Activated CD4-positive, alpha-beta memory T cell treated with anti-CD3 and anti-CD28 coated beads for 36 hours (primary cell): ENCODE measurements around the gene REST. TPM values are rescaled to one million over a fixed set of nuclear protein-coding genes. Genes with fewer than 3 reads are reported as not detected.
"Not testable (repeated sequence)": the region's sequence is repeated elsewhere in the genome, so short reads cannot be mapped to it uniquely, and the experiment has no call there.

ENCODE experiments used
- CTCF ChIA-PET: fragments of 350-600 bp; sonication (Branson Sonifier 250); formaldehyde crosslinking; loops from one replicate; lab custom pipeline; 2021; ENCODE audit warnings: antibody characterized with exemption, inconsistent platforms; lab: Charles Lee
- POLR2A ChIA-PET: fragments of 350-600 bp; sonication (Branson Sonifier 250); formaldehyde crosslinking; loops from one replicate; lab custom pipeline; 2021; ENCODE audit warnings: antibody characterized with exemption; lab: Charles Lee
- DNase-seq: peaks from one replicate; pipeline ENCODE4 v3.0.0-alpha.2; 2020
- H3K27ac Mint-ChIP-seq: one replicate; pipeline ENCODE4 v1.8.0; 2021; ENCODE audit warnings: mixed read lengths
- H3K27me3 Mint-ChIP-seq: one replicate; pipeline ENCODE4 v1.8.0; 2021; ENCODE audit warnings: mixed read lengths
- H3K36me3 Mint-ChIP-seq: one replicate; pipeline ENCODE4 v1.8.0; 2021; ENCODE audit warnings: mixed read lengths
- H3K4me1 Mint-ChIP-seq: one replicate; pipeline ENCODE4 v1.8.0; 2021; ENCODE audit warnings: low read depth, mixed read lengths
- H3K4me3 Mint-ChIP-seq: one replicate; pipeline ENCODE4 v1.8.0; 2021; ENCODE audit warnings: mild to moderate bottlenecking, mixed read lengths
- H3K9me3 Mint-ChIP-seq: one replicate; pipeline ENCODE4 v1.8.0; 2021; ENCODE audit warnings: mixed read lengths
- intact Hi-C: fragments of 100-400 bp; cut with micrococcal nuclease; formaldehyde crosslinking; loops from one replicate; pipeline ENCODE4 v1.15.1; 2023
- total RNA-seq, 2 experiments: library from RNA; stranded (reverse); gene quantifications; one replicate each; pipeline ENCODE4 v1.2.3, GENCODE V29; 2021

The REST gene
- total RNA-seq, 2 experiments from 2014 or later = 46.1 to 47.0 TPM

- DNase-seq = no peak
- no peaks in the 10 kb centered on the region for H3K9me3 Mint-ChIP-seq
- peaks cover 61% of the 10 kb centered on the region for H3K4me1 Mint-ChIP-seq
- ChIA-PET CTCF (no interaction called here), POLR2A (interaction anchor here (1.2 kb wide), 1 partner anchor 64 kb away, joined by 3 read pairs; the partner anchor contains the start of gene POLR2B)
- peak overlapping the region; percentile 28 for H3K27ac Mint-ChIP-seq
- no peak overlapping the region for H3K4me3 Mint-ChIP-seq
- peaks cover 21% of the 10 kb centered on the region for H3K36me3 Mint-ChIP-seq
- intact Hi-C loops = no loop called here
- no peaks in the 10 kb centered on the region for H3K27me3 Mint-ChIP-seq
Measured at GRCh38 chr4:56914336-56914735, 6.6 kb downstream of the REST start.

- H3K27me3 Mint-ChIP-seq, CTCF ChIA-PET, H3K4me3 Mint-ChIP-seq, intact Hi-C loops, H3K9me3 Mint-ChIP-seq, DNase-seq, H3K27ac Mint-ChIP-seq: not testable (repeated sequence)
- POLR2A ChIA-PET = interaction anchor here (1.2 kb wide), 1 partner anchor 64 kb away, joined by 3 read pairs; the partner anchor contains the start of gene POLR2B
- Mint-ChIP-seq H3K4me1 (peaks cover 58% of the 10 kb centered on the region), H3K36me3 (peaks cover 24% of the 10 kb centered on the region)
Measured at GRCh38 chr4:56914977-56915376, 7.3 kb downstream of the REST start.

GRCh38 chr4:56927196-56927595 lies 19.5 kb downstream of the REST start:
- no peaks in the 10 kb centered on the region for H3K27me3 Mint-ChIP-seq
- no peaks in the 10 kb centered on the region for H3K9me3 Mint-ChIP-seq
- H3K36me3 Mint-ChIP-seq = peaks cover 39% of the 10 kb centered on the region
- intact Hi-C loops = no loop called here
- H3K27ac Mint-ChIP-seq = no peak overlapping the region
- H3K4me3 Mint-ChIP-seq = no peak overlapping the region
- peaks cover 14% of the 10 kb centered on the region for H3K4me1 Mint-ChIP-seq
- POLR2A ChIA-PET = no interaction called here
- DNase-seq = no peak
- CTCF ChIA-PET = no interaction called here

- no peak overlapping the region for H3K27ac Mint-ChIP-seq
- CTCF ChIA-PET = no interaction called here
- no peak for DNase-seq
- no peaks in the 10 kb centered on the region for H3K9me3 Mint-ChIP-seq
- peaks cover 22% of the 10 kb centered on the region for H3K4me1 Mint-ChIP-seq
- H3K4me3 Mint-ChIP-seq = no peak overlapping the region
- intact Hi-C loops = no loop called here
- H3K27me3 Mint-ChIP-seq = no peaks in the 10 kb centered on the region
- POLR2A ChIA-PET = no interaction called here
- peaks cover 31% of the 10 kb centered on the region for H3K36me3 Mint-ChIP-seq
Measured at GRCh38 chr4:56930638-56931037, 22.9 kb downstream of the REST start.

- Mint-ChIP-seq H3K9me3 (no peaks in the 10 kb centered on the region), H3K36me3 (peaks cover 32% of the 10 kb centered on the region), H3K4me3 (no peak overlapping the region), H3K4me1 (peaks cover 22% of the 10 kb centered on the region), H3K27ac (no peak overlapping the region), H3K27me3 (no peaks in the 10 kb centered on the region)
- CTCF ChIA-PET = no interaction called here
- no peak for DNase-seq
- POLR2A ChIA-PET = no interaction called here
- intact Hi-C loops = no loop called here
Measured at GRCh38 chr4:56931924-56932323, 24.2 kb downstream of the REST start.

GRCh38 chr4:56937262-56937661 lies 29.6 kb downstream of the REST start:
- Mint-ChIP-seq H3K4me1 (peaks cover 14% of the 10 kb centered on the region), H3K9me3 (no peaks in the 10 kb centered on the region), H3K4me3 (no peak overlapping the region), H3K27ac (no peak overlapping the region), H3K36me3 (peaks cover 19% of the 10 kb centered on the region), H3K27me3 (no peaks in the 10 kb centered on the region)
- ChIA-PET POLR2A (no interaction called here), CTCF (interaction anchor here (1.1 kb wide), 1 partner anchor 28 kb away, joined by 3 read pairs; no protein-coding TSS in a partner anchor)
- intact Hi-C loops = no loop called here
- no peak for DNase-seq

GRCh38 chr4:56939826-56940225 lies 32.1 kb downstream of the REST start:
- POLR2A ChIA-PET, H3K27ac Mint-ChIP-seq, CTCF ChIA-PET, H3K27me3 Mint-ChIP-seq, intact Hi-C loops, H3K4me3 Mint-ChIP-seq, DNase-seq, H3K9me3 Mint-ChIP-seq: not testable (repeated sequence)
- H3K4me1 Mint-ChIP-seq = peaks cover 11% of the 10 kb centered on the region
- H3K36me3 Mint-ChIP-seq = peaks cover 13% of the 10 kb centered on the region

- Mint-ChIP-seq H3K36me3 (peaks cover 13% of the 10 kb centered on the region), H3K4me1 (peaks cover 7% of the 10 kb centered on the region), H3K27ac (no peak overlapping the region), H3K9me3 (no peaks in the 10 kb centered on the region), H3K4me3 (no peak overlapping the region), H3K27me3 (no peaks in the 10 kb centered on the region)
- ChIA-PET CTCF (no interaction called here), POLR2A (no interaction called here)
- intact Hi-C loops = no loop called here
- DNase-seq = no peak
Measured at GRCh38 chr4:56940403-56940802, 32.7 kb downstream of the REST start.

GRCh38 chr4:56940971-56941370 lies 33.3 kb downstream of the REST start:
- CTCF ChIA-PET = no interaction called here
- H3K27ac Mint-ChIP-seq = no peak overlapping the region

GRCh38 chr4:56941403-56941802 lies 33.7 kb downstream of the REST start:
- H3K27me3 Mint-ChIP-seq = no peaks in the 10 kb centered on the region
- no peak overlapping the region for H3K27ac Mint-ChIP-seq
- peaks cover 12% of the 10 kb centered on the region for H3K36me3 Mint-ChIP-seq
- POLR2A ChIA-PET = no interaction called here
- intact Hi-C loops = no loop called here
- peaks cover 7% of the 10 kb centered on the region for H3K4me1 Mint-ChIP-seq
- no peaks in the 10 kb centered on the region for H3K9me3 Mint-ChIP-seq
- CTCF ChIA-PET = no interaction called here
- H3K4me3 Mint-ChIP-seq = no peak overlapping the region
- DNase-seq = no peak

More at GRCh38 chr4:56940971-56941370, 33.3 kb downstream of the REST start:
- Mint-ChIP-seq H3K9me3 (no peaks in the 10 kb centered on the region), H3K4me1 (peaks cover 7% of the 10 kb centered on the region), H3K36me3 (peaks cover 13% of the 10 kb centered on the region), H3K27me3 (no peaks in the 10 kb centered on the region), H3K4me3 (no peak overlapping the region)
- POLR2A ChIA-PET = no interaction called here
- DNase-seq = no peak
- intact Hi-C loops = no loop called here

- CTCF ChIA-PET = interaction anchor here (0.7 kb wide), 1 partner anchor 497 kb away, joined by 3 read pairs; no protein-coding TSS in a partner anchor
- H3K27ac Mint-ChIP-seq = no peak overlapping the region
- intact Hi-C loops = no loop called here
Measured at GRCh38 chr4:56953680-56954520, 46.2 kb downstream of the REST start.

GRCh38 chr4:56958111-56958517 lies 50.4 kb downstream of the REST start:
- Mint-ChIP-seq H3K36me3 (peaks cover 4% of the 10 kb centered on the region), H3K9me3 (no peaks in the 10 kb centered on the region), H3K4me1 (no peaks in the 10 kb centered on the region), H3K4me3 (no peak overlapping the region), H3K27me3 (no peaks in the 10 kb centered on the region), H3K27ac (no peak overlapping the region)
- no peak for DNase-seq
- intact Hi-C loops = no loop called here
- ChIA-PET CTCF (no interaction called here), POLR2A (no interaction called here)

More at GRCh38 chr4:56953680-56954520, 46.2 kb downstream of the REST start:
- no peak for DNase-seq
- H3K4me3 Mint-ChIP-seq = no peak overlapping the region
- no peaks in the 10 kb centered on the region for H3K36me3 Mint-ChIP-seq
- H3K4me1 Mint-ChIP-seq = no peaks in the 10 kb centered on the region
- no peaks in the 10 kb centered on the region for H3K27me3 Mint-ChIP-seq
- POLR2A ChIA-PET = interaction anchor here (0.6 kb wide), 1 partner anchor 46 kb away, joined by 7 read pairs; no protein-coding TSS in a partner anchor
- H3K9me3 Mint-ChIP-seq = no peaks in the 10 kb centered on the region
